GM12878 (cell line): ENCODE measurements around the gene PRM1. TPM values are rescaled to one million over a fixed set of nuclear protein-coding genes. Genes with fewer than 3 reads are reported as not detected.
A peak's percentile ranks its signal among the peaks of the same experiment; 100 is the strongest.

Experiments
- CBFB ChIP-seq: IDR thresholded peaks from 2 replicates; pipeline ENCODE4 v1.6.1; 2016; ENCODE audit warnings: antibody characterized with exemption, low read depth
- EED ChIP-seq: sonication (generic); IDR thresholded peaks from 2 replicates; pipeline ENCODE4 v1.6.1; 2016; ENCODE audit warnings: antibody characterized with exemption, low read depth
- EP300 ChIP-seq, 2 experiments: fragments of 150-350 bp in 1 of 2; IDR thresholded peaks; 2 replicates each; pipeline ENCODE4 v1.6.1; 2011 to 2012; ENCODE audit warnings: low read depth in 2 of 2, low read length in 2 of 2, borderline replicate concordance in 1 of 2, improper control_type of control experiment in 1 of 2, inconsistent platforms in 1 of 2; ENCODE audit not compliant: control insufficient read depth in 1 of 2
- GABPA ChIP-seq: IDR thresholded peaks from 2 replicates; pipeline ENCODE4 v1.6.1; 2014; ENCODE audit warnings: antibody characterized with exemption, low read depth, mild to moderate bottlenecking, inconsistent platforms
- HDGF ChIP-seq: fragments of 450-650 bp; IDR thresholded peaks from 2 replicates; pipeline ENCODE4 v1.6.1; 2016; ENCODE audit warnings: antibody characterized with exemption
- IKZF2 ChIP-seq, 2 experiments: fragments of 450-650 bp; IDR thresholded peaks; 2 replicates each; pipeline ENCODE4 v1.6.1; 2017; ENCODE audit warnings: mild to moderate bottlenecking in 2 of 2, moderate library complexity in 2 of 2
- MXI1 ChIP-seq: fragments of 150-350 bp; IDR thresholded peaks from 2 replicates; pipeline ENCODE4 v1.6.1; 2011; ENCODE audit warnings: low read depth, mild to moderate bottlenecking, inconsistent platforms, low read length, improper control_type of control experiment
- POLR2A ChIP-seq: IDR thresholded peaks from 2 replicates; pipeline ENCODE4 v1.6.1; 2011; ENCODE audit warnings: low read depth, mild to moderate bottlenecking, low read length
- POLR2AphosphoS2 ChIP-seq: IDR thresholded peaks from 2 replicates; pipeline ENCODE4 v1.6.1; 2011; ENCODE audit warnings: low read depth, mild to moderate bottlenecking, low read length, improper control_type of control experiment, moderate library complexity
- RCOR1 ChIP-seq: conservative IDR thresholded peaks from 2 replicates; pipeline ENCODE4 v1.6.1; 2012; ENCODE audit warnings: low read depth, low read length, improper control_type of control experiment
- SMARCA5 ChIP-seq: fragments of 450-650 bp; IDR thresholded peaks from 2 replicates; pipeline ENCODE4 v1.6.1; 2017; ENCODE audit warnings: mild to moderate bottlenecking
- YBX1 ChIP-seq: fragments of 450-650 bp; IDR thresholded peaks from 2 replicates; pipeline ENCODE4 v1.6.1; 2016; ENCODE audit warnings: antibody characterized with exemption
- ZNF207 ChIP-seq: fragments of 450-650 bp; IDR thresholded peaks from 2 replicates; pipeline ENCODE4 v1.6.1; 2014; ENCODE audit warnings: antibody characterized with exemption, mild to moderate bottlenecking, borderline replicate concordance
- polyA plus RNA-seq, 11 experiments: library from polyadenylated mRNA; depleted of rRNA in 4 of 11; unstranded in 6 of 11; stranded (reverse) in 5 of 11; fragments of >200 nt; fragmentation: Nextera tagmentation in 4 of 11; fragmentation: Illumina TruSeq in 1 of 11; extraction: Ambion mirVana in 4 of 11; extraction: Trizol in 1 of 11; gene quantifications; 1 replicate in 1 of 11; 2 replicates in 10 of 11; pipeline versions ENCODE4 v1.2.1 to v1.2.3, GENCODE V29; 2011 to 2016; ENCODE audit warnings: inconsistent platforms in 2 of 11, missing spikeins in 2 of 11, low read depth in 1 of 11
- total RNA-seq, 4 experiments: library from RNA; depleted of rRNA in 3 of 4; stranded (reverse); fragments of >200 nt in 3 of 4; fragmentation: Illumina TruSeq in 1 of 4; extraction: Trizol in 1 of 4; gene quantifications; 2 replicates each; pipeline versions ENCODE4 v1.2.1 to v1.2.3, GENCODE V29; 2013 to 2021
- TF ChIP-seq, protein P1 (sequence below): fragments of 450-650 bp; IDR thresholded peaks from 2 replicates; pipeline ENCODE4 v1.6.1; 2017; ENCODE audit warnings: antibody characterized with exemption, mild to moderate bottlenecking, moderate library complexity
- TF ChIP-seq, protein P2 (sequence below): fragments of 450-650 bp; IDR thresholded peaks from 2 replicates; pipeline ENCODE4 v1.6.1; 2017; ENCODE audit warnings: mild to moderate bottlenecking, moderate library complexity
- TF ChIP-seq, protein P3 (sequence below): IDR thresholded peaks from 2 replicates; pipeline ENCODE4 v1.6.1; 2011; ENCODE audit warnings: borderline replicate concordance, low read depth, mild to moderate bottlenecking, moderate library complexity, low read length; ENCODE audit not compliant: insufficient read depth, poor library complexity, severe bottlenecking

Gene PRM1
- total and polyA plus RNA-seq, 10 of the 15 experiments (the other 5 are each of a cell fraction or from before 2014, with no cell fraction given): 0.20 TPM; not detected in 9

DNA sequence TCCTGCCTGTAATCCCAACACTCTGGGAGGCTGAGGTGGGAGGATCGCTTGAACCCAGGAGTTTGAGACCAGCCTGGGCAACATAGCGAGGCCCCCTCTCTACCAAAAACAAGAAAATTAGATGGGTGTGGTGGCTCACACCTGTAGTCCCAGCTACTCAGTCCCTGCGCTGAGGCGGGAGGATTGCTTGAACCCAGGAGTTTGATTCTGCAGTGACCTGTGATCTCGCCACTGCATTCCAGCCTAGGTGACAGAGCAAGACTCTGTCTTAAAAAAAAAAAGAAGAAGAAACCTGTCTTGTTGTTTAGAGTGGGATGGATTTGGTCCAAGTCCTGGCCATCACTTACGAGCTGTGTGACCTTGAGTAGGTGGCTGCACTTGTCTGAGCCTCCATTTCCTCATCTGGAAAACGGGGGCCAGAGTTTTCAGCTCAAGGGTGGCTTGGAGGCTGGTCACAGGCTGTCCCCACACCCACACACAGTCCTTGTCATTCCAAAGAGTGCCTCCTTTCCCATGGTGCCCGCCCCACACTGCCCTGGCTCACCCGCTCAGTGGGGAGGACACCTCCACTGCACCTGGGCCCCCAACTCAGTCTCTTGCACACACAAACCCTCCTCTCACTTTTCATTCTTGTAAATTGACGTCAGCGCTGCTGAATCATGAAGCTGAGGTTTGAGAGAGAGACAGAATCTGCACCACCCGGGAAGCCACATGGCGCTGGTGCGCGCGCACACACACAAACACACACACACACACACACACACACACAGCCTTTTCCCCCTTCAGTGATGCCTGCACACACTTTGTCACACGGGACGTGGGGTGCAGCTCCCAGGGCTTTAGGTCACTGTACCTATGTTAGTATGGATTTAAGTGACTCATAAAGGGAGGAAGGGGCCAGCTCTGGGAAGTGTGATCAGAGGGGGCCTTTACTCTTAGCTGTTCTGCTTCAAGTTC lies 29.3 kb downstream of the PRM1 start (continued):
- TF ChIP-seq, protein P1, sequence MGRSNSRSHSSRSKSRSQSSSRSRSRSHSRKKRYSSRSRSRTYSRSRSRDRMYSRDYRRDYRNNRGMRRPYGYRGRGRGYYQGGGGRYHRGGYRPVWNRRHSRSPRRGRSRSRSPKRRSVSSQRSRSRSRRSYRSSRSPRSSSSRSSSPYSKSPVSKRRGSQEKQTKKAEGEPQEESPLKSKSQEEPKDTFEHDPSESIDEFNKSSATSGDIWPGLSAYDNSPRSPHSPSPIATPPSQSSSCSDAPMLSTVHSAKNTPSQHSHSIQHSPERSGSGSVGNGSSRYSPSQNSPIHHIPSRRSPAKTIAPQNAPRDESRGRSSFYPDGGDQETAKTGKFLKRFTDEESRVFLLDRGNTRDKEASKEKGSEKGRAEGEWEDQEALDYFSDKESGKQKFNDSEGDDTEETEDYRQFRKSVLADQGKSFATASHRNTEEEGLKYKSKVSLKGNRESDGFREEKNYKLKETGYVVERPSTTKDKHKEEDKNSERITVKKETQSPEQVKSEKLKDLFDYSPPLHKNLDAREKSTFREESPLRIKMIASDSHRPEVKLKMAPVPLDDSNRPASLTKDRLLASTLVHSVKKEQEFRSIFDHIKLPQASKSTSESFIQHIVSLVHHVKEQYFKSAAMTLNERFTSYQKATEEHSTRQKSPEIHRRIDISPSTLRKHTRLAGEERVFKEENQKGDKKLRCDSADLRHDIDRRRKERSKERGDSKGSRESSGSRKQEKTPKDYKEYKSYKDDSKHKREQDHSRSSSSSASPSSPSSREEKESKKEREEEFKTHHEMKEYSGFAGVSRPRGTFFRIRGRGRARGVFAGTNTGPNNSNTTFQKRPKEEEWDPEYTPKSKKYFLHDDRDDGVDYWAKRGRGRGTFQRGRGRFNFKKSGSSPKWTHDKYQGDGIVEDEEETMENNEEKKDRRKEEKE: no peak
- TF ChIP-seq, protein P2, sequence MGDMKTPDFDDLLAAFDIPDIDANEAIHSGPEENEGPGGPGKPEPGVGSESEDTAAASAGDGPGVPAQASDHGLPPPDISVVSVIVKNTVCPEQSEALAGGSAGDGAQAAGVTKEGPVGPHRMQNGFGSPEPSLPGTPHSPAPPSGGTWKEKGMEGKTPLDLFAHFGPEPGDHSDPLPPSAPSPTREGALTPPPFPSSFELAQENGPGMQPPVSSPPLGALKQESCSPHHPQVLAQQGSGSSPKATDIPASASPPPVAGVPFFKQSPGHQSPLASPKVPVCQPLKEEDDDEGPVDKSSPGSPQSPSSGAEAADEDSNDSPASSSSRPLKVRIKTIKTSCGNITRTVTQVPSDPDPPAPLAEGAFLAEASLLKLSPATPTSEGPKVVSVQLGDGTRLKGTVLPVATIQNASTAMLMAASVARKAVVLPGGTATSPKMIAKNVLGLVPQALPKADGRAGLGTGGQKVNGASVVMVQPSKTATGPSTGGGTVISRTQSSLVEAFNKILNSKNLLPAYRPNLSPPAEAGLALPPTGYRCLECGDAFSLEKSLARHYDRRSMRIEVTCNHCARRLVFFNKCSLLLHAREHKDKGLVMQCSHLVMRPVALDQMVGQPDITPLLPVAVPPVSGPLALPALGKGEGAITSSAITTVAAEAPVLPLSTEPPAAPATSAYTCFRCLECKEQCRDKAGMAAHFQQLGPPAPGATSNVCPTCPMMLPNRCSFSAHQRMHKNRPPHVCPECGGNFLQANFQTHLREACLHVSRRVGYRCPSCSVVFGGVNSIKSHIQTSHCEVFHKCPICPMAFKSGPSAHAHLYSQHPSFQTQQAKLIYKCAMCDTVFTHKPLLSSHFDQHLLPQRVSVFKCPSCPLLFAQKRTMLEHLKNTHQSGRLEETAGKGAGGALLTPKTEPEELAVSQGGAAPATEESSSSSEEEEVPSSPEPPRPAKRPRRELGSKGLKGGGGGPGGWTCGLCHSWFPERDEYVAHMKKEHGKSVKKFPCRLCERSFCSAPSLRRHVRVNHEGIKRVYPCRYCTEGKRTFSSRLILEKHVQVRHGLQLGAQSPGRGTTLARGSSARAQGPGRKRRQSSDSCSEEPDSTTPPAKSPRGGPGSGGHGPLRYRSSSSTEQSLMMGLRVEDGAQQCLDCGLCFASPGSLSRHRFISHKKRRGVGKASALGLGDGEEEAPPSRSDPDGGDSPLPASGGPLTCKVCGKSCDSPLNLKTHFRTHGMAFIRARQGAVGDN: peak; percentile 72; the same call in 1 of the 2 replicates
- TF ChIP-seq, protein P3, sequence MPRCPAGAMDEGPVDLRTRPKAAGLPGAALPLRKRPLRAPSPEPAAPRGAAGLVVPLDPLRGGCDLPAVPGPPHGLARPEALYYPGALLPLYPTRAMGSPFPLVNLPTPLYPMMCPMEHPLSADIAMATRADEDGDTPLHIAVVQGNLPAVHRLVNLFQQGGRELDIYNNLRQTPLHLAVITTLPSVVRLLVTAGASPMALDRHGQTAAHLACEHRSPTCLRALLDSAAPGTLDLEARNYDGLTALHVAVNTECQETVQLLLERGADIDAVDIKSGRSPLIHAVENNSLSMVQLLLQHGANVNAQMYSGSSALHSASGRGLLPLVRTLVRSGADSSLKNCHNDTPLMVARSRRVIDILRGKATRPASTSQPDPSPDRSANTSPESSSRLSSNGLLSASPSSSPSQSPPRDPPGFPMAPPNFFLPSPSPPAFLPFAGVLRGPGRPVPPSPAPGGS: peak; percentile 17
- TF ChIP-seq GABPA (no peak), MXI1 (peak; percentile 71), SMARCA5 (peak; percentile 93), HDGF (peak; percentile 86), POLR2A (peak; percentile 72), ZNF207 (peak; percentile 24; the same call in 1 of the 2 replicates), IKZF2 (IDR thresholded peaks at IDR 0.05) (peak; percentile 79 to 87), EED (peak; percentile 69; the same call in 1 of the 2 replicates), RCOR1 (0 out of 2 replicates have a peak, but pooled peaks have one; percentile 12), EP300 (IDR thresholded peaks at IDR 0.05; ENCODE audit: borderline replicate concordance in 1 of 2, control insufficient read depth in 1 of 2, low read depth in 2 of 2, low read length in 2 of 2) (peak in 1 of 2 experiments; percentile 77; a peak in 2 of 4 replicates), POLR2AphosphoS2 (peak; percentile 74; the same call in 1 of the 2 replicates), YBX1 (no peak), CBFB (0 out of 2 replicates have a peak, but pooled peaks have one; percentile 41)
